Activated naive CD4-positive, alpha-beta T cell treated with anti-CD3 and anti-CD28 coated beads, Interleukin-2, amount 10 ng/mL, durations not matched to agents 7 days and 5 days (primary cell): Measurements from ENCODE around the gene PEAR1.

ENCODE experiments used
- CTCF ChIA-PET: fragments of 350-600 bp; sonication (Branson Sonifier 250); formaldehyde crosslinking; loops from one replicate; lab custom pipeline; 2021; ENCODE audit warnings: antibody characterized with exemption; lab: Charles Lee
- DNase-seq: peaks from one replicate; pipeline ENCODE4 v3.0.0-alpha.2; 2020
- H3K27ac Mint-ChIP-seq: one replicate; pipeline ENCODE4 v1.8.0; 2021; ENCODE audit warnings: mild to moderate bottlenecking, moderate library complexity, mixed read lengths
- H3K27me3 Mint-ChIP-seq: one replicate; pipeline ENCODE4 v1.8.0; 2021; ENCODE audit warnings: mild to moderate bottlenecking, mixed read lengths
- H3K36me3 Mint-ChIP-seq: one replicate; pipeline ENCODE4 v1.8.0; 2021; ENCODE audit warnings: mixed read lengths
- H3K4me1 Mint-ChIP-seq: one replicate; pipeline ENCODE4 v1.8.0; 2021; ENCODE audit warnings: mixed read lengths
- H3K4me3 Mint-ChIP-seq: one replicate; pipeline ENCODE4 v1.8.0; 2021; ENCODE audit warnings: mild to moderate bottlenecking, moderate library complexity, mixed read lengths
- H3K9me3 Mint-ChIP-seq: one replicate; pipeline ENCODE4 v1.8.0; 2021; ENCODE audit warnings: mixed read lengths

The PEAR1 gene

GRCh38 chr1:156956333-156956732 is 62.8 kb downstream of the PEAR1 start:
- Mint-ChIP-seq H3K4me1 (peaks cover 20% of the 10 kb centered on the region), H3K9me3 (no peaks in the 10 kb centered on the region), H3K4me3 (no peak overlapping the region), H3K27me3 (no peaks in the 10 kb centered on the region), H3K27ac (no peak overlapping the region), H3K36me3 (peaks cover 41% of the 10 kb centered on the region)
- CTCF ChIA-PET = interaction anchor here (1.6 kb wide), 1 partner anchor 14 kb away, joined by 4 read pairs; no protein-coding TSS in a partner anchor
- DNase-seq = no peak

- no peak overlapping the region for H3K4me3 Mint-ChIP-seq
- no peak overlapping the region for H3K27ac Mint-ChIP-seq
- CTCF ChIA-PET = interaction anchor here (1.6 to 3.5 kb wide), 2 partner anchors 12 kb away, joined by 4 to 15 read pairs; no protein-coding TSS in a partner anchor
- peaks cover 30% of the 10 kb centered on the region for H3K4me1 Mint-ChIP-seq
- H3K36me3 Mint-ChIP-seq = peaks cover 47% of the 10 kb centered on the region
- no peak for DNase-seq
- H3K27me3 Mint-ChIP-seq = no peaks in the 10 kb centered on the region
- H3K9me3 Mint-ChIP-seq = no peaks in the 10 kb centered on the region
These were observed 64.1 kb downstream of the PEAR1 start for GRCh38 chr1:156957634-156958033.

GRCh38 chr1:156958247-156958714 is 64.8 kb downstream of the PEAR1 start:
- CTCF ChIA-PET = interaction anchor here (1.4 to 3.5 kb wide), 3 partner anchors 9 to 12 kb away, joined by 3 to 15 read pairs (median 5); no protein-coding TSS in a partner anchor

GRCh38 chr1:156959414-156959813 is 65.9 kb downstream of the PEAR1 start:
- H3K9me3 Mint-ChIP-seq = no peaks in the 10 kb centered on the region
- no peak overlapping the region for H3K4me3 Mint-ChIP-seq
- H3K27ac Mint-ChIP-seq = no peak overlapping the region
- no peaks in the 10 kb centered on the region for H3K27me3 Mint-ChIP-seq
- CTCF ChIA-PET = interaction anchor here (0.6 to 3.5 kb wide), 5 partner anchors 8 to 240 kb away, joined by 3 to 15 read pairs (median 3); no protein-coding TSS in a partner anchor
- H3K4me1 Mint-ChIP-seq = peaks cover 47% of the 10 kb centered on the region
- no peak for DNase-seq
- peaks cover 54% of the 10 kb centered on the region for H3K36me3 Mint-ChIP-seq

More at GRCh38 chr1:156958247-156958714, 64.8 kb downstream of the PEAR1 start:
- Mint-ChIP-seq H3K36me3 (peaks cover 46% of the 10 kb centered on the region), H3K27ac (no peak overlapping the region), H3K4me3 (no peak overlapping the region), H3K9me3 (no peaks in the 10 kb centered on the region), H3K27me3 (no peaks in the 10 kb centered on the region), H3K4me1 (peaks cover 35% of the 10 kb centered on the region)
- DNase-seq = no peak

- H3K4me1 Mint-ChIP-seq = peaks cover 50% of the 10 kb centered on the region
- CTCF ChIA-PET = interaction anchor here (0.6 to 3.5 kb wide), 6 partner anchors 8 to 241 kb away, joined by 3 to 15 read pairs (median 3); no protein-coding TSS in a partner anchor
- no peak overlapping the region for H3K27ac Mint-ChIP-seq
These were observed 66.4 kb downstream of the PEAR1 start for GRCh38 chr1:156959925-156960324.

GRCh38 chr1:156961709-156962108 is 68.2 kb downstream of the PEAR1 start:
- Mint-ChIP-seq H3K27me3 (peaks cover 6% of the 10 kb centered on the region), H3K4me1 (peaks cover 50% of the 10 kb centered on the region), H3K4me3 (peak overlapping the region; percentile 60), H3K27ac (no peak overlapping the region), H3K36me3 (peaks cover 41% of the 10 kb centered on the region), H3K9me3 (no peaks in the 10 kb centered on the region)
- CTCF ChIA-PET = interaction anchor here (0.9 kb wide), 1 partner anchor 128 kb away, joined by 3 read pairs; no protein-coding TSS in a partner anchor
- peak; percentile 71 for DNase-seq

More at GRCh38 chr1:156959925-156960324, 66.4 kb downstream of the PEAR1 start:
- DNase-seq = no peak
- Mint-ChIP-seq H3K27me3 (no peaks in the 10 kb centered on the region), H3K36me3 (peaks cover 51% of the 10 kb centered on the region), H3K4me3 (no peak overlapping the region), H3K9me3 (no peaks in the 10 kb centered on the region)

- CTCF ChIA-PET = interaction anchor here (1.3 to 2.0 kb wide), 2 partner anchors 52 to 72 kb away, joined by 3 to 4 read pairs; no protein-coding TSS in a partner anchor
- peak overlapping the region; percentile 84 for H3K27ac Mint-ChIP-seq
These were observed 70.1 kb downstream of the PEAR1 start for GRCh38 chr1:156963621-156964020.

GRCh38 chr1:156964441-156964840 is 70.9 kb downstream of the PEAR1 start:
- Mint-ChIP-seq H3K4me3 (no peak overlapping the region), H3K36me3 (peaks cover 28% of the 10 kb centered on the region), H3K27ac (peak overlapping the region; percentile 78), H3K27me3 (peaks cover 31% of the 10 kb centered on the region), H3K4me1 (peaks cover 39% of the 10 kb centered on the region), H3K9me3 (no peaks in the 10 kb centered on the region)
- no peak for DNase-seq
- CTCF ChIA-PET = interaction anchor here (2.0 kb wide), 1 partner anchor 53 kb away, joined by 4 read pairs; no protein-coding TSS in a partner anchor

More at GRCh38 chr1:156963621-156964020, 70.1 kb downstream of the PEAR1 start:
- Mint-ChIP-seq H3K36me3 (peaks cover 33% of the 10 kb centered on the region), H3K4me1 (peaks cover 43% of the 10 kb centered on the region), H3K4me3 (peak overlapping the region; percentile 81), H3K27me3 (peaks cover 24% of the 10 kb centered on the region), H3K9me3 (no peaks in the 10 kb centered on the region)
- DNase-seq = peak; percentile 76
